Suppressor macrophage treated with lipopolysaccharide for 1 hour (primary cell): ENCODE measurements around the gene TMEM198.

Source experiments
- DNase-seq, 3 donors: peaks; one replicate each; pipeline ENCODE4 v3.0.0-alpha.2; 2020 to 2022

Gene TMEM198

DNA sequence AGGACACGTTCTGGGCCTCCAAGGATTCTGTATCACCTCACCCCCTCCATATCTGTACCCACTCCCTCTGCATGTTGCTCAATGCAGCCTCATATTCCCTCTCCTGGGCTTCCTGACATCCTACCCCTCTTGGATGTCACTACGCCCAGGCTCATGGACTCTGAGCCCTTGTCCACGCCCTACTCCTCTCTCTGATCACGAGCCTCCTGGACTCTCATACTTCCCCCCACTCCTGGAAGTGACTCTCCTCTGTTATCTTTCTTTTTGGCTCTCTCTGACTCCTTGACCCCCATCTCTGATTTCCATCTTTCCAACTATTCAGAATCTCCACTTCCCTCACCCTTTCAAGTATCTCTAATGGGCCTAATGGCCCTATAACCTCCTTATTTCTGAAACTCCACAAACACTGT lies 2.1 kb downstream of the TMEM198 start:
- DNase-seq, result no peak

DNA sequence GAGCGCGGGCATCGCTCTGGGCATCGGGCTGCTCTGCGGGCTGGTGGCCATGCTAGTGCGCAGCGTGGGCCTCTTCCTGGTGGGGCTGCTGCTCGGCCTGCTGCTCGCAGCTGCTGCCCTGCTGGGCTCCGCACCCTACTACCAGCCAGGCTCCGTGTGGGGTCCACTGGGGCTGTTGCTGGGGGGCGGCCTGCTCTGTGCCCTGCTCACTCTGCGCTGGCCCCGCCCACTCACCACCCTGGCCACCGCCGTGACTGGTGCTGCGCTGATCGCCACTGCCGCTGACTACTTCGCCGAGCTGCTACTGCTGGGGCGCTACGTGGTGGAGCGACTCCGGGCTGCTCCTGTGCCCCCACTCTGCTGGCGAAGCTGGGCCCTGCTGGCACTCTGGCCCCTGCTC lies 3.8 kb downstream of the TMEM198 start:
- DNase-seq, result no peak

DNA sequence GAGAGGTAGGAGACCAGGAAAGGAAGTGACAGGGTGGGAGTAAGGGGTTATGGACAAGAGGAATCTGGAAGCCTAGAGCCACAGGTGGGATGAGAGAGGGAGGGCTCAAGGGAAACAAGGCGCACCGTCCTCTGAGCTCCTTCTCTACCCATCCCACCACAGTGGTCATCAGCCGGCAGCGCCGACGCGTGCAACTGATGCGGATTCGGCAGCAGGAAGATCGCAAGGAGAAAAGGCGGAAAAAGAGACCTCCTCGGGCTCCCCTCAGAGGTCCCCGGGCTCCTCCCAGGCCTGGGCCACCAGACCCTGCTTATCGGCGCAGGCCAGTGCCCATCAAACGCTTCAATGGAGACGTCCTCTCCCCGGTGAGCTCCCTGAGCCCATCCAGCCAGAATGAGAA lies 5.2 kb downstream of the TMEM198 start:
- no peak for DNase-seq

DNA sequence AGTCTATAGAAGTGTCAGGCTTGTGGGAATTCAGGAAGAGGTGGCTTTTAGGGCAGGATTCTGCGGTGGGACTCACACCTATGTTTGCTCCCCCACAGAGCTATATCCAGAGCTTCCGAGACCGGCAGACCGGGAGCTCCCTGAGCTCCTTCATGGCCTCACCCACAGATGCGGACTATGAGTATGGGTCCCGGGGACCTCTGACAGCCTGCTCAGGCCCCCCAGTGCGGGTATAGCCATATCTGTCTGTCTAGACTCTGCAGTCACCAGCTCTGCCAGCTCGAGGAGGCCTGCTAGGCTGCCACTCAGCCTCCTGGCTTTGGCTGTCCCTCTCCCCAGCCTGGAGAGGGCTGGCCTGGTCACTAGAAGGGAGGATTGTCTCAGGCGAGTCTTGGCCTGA lies 5.8 kb downstream of the TMEM198 start:
- no peak for DNase-seq

DNA sequence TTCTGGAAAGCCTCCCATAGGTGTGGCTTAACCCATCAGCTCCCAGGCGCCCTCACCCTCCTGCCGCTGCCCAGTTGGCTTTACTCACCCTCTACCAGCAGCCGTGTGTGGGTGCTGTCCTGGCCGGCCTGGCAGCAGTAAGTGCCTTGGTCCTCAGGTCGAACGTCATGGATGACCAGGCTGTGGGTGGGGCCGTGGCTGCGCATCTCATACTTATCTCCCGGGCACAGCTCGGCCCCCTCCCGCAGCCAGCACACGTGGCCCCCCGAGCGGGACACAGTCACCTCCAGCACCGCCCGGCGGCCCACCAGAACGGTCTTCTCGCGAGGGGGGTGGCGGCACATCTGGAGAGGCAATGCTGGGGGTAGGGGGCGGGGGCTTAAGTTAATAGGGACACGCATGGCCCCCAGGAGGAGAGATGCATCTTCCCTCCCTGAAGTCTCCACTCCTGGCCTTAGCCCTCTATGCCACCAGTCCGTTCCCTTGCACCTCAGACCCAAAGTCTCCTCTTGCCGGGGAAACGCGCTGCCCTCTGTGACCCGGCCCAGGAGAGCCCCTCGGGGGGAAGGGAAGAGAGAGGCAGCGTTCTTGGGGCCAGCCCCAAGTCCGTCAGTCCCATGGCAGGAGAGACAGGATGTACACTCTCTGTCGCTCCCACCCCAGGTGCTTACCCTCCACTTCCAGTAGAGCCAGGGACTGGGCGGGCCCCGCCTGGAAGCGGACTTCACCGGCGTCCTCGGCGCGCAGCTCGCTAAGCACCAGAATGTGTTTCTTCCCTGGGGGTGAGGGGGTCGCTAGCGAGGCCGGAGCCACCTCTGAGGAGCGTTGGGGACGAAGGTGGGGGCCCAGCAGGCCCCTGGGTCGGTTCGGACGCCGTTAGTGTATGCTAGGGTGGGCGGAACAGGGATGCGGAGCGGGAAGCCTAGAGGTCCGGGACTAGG lies 7.9 kb downstream of the TMEM198 start:
- peak; percentile 33 to 41 (median 34) for DNase-seq

DNA sequence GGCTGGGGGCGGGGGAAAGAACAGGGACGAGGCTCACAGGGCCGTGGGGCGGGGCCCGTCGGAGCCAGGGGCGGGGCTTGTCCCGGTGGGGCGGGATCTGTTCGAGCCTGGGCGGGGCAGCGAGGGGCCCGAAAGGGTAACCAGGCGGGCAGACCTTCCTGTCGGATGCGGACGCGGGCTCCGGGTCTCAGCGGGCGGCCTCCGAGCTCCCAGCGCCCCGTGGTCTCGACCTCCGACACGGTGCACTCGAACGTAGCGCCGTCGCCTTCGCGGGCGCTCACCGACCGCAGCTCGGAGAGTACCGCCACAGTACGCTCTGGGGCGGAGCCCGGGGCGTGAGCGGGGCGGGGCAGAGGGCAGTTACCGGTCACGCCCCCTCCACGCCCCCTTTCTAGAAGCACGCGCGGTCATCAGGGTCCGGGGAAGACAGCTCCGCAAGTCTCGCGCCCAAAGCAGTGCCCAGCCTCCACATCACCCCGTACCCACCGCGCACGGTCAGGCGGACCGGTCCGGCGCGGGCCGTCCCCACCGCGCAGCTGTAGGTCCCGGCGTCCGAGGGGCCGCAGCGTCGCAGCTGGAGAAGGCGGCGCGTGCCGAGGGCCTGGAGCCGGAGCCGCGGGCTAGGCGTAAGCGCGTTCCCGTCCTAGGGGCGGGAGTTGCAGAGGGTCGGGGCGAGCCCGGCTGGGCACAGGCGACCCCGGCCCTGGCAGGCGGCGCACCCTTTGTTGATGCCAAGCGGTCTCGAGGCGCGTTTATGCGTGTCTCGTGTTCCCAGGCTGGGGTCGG lies 8.7 kb downstream of the TMEM198 start:
- DNase-seq, result peak; percentile 84 to 95 (median 91)

DNA sequence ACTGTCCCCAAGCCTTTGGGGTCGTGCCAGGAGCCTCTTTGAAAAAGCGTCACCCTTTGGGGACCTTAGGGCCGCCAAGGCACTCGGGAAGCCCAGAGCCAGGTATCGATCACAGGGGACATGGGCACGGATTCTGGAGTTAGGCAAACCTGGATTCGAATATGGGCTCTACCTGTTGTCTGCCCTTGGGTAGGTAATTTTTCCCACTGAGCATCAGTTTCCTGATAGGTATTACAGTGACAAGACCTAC lies 9.3 kb downstream of the TMEM198 start:
- no peak for DNase-seq

DNA sequence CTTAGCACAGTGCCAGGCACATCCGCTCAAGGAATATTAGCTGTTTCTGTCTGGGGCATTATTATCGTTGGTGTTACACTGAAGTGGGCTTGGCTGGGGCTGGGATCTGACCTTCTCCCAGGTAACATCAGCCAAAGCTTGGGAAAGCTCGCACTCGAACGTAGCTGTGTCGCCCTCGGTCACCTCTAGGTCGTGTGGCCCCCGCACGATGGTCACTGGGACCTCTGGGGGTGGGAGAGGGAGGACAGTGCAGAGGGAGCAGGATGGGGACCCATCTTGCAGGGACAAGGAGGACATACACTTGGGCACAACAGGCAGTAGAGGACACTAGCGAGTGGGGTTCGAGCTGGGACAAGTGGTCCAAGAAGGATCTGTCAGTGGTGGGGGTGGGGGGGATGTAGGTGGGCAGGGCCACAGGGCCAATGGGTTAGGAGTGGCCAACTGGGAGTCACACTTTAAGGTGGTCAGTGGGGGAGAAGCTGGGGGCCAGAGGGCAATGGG lies 9.7 kb downstream of the TMEM198 start:
- no peak for DNase-seq

DNA sequence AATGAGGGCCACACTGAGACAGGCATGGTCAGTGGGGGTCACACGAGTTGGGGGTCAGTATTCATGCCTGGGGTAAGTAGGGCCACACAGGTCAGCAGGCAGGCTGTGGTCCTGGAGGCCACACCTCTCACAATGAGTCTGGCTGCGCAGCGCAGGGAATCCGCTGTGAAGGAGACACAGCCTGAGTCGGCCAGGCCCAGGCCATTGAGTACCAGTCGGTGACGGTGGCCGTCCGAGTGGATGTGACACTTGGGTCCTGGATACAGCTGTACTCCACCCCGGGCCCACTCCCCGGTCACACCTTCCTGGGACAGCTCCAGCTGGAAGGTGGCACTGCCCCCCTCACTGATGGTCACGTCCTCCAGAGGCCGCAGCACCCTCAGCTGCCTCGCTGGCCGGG lies 10.5 kb downstream of the TMEM198 start:
- no peak for DNase-seq

DNA sequence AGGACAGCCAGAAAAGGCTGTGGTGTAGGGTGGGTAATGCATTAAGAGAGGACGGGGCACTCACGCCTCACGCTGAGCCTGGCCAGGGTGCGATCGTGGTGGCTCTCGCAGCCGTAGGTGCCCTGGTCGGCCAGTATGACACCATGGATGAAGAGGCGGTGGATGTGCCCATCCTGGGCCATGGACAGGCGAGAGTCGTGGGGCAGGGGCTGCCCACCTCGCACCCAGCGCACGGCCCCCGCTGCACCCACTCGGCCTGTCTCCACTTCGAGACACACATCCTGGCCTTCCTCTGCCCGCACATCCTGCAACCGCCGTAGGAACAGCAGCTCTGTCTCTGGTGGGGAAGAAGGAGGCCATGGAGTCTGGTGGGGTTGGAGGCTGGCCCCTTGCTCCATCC lies 12.1 kb downstream of the TMEM198 start:
- DNase-seq, result no peak

DNA sequence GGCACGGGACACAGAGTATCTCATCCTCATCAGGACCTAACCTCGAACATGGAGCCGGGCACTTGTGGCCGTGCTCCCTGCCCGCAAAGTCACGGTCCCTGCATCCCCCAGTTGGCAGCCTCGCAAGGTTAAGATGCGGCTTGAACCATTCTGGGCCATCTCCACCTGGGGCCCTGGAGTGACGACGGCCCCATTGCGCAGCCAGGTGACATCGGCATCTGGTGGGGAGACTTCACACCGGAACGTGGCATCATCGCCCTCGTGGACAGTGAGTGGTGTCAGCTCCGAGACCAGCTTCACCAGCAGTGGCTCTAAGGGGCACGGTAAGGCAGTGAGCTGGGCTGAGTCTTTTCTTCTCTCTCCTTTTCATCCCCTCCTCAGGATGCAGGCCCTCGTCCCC lies 12.6 kb downstream of the TMEM198 start:
- DNase-seq, result no peak

DNA sequence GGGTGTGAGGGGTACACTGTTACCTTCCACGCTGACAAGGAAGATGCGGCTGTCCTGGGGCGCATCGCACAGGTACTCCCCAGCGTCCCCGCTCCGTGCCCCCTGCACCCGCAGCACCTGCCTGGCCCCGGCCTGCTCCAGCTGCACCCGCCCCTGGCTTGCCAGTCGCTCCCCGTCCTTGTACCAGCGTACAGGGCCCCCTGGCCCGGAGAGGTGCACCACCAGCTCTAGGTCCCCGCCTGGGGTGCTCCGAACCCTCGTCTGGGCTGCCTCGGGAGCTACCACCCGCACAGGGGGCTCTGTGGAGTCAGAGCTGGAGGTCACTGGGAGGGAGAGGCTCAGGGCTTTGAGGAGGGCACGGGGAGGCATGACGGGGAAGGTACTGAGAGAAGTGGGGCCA lies 13.5 kb downstream of the TMEM198 start:
- DNase-seq, result no peak

DNA sequence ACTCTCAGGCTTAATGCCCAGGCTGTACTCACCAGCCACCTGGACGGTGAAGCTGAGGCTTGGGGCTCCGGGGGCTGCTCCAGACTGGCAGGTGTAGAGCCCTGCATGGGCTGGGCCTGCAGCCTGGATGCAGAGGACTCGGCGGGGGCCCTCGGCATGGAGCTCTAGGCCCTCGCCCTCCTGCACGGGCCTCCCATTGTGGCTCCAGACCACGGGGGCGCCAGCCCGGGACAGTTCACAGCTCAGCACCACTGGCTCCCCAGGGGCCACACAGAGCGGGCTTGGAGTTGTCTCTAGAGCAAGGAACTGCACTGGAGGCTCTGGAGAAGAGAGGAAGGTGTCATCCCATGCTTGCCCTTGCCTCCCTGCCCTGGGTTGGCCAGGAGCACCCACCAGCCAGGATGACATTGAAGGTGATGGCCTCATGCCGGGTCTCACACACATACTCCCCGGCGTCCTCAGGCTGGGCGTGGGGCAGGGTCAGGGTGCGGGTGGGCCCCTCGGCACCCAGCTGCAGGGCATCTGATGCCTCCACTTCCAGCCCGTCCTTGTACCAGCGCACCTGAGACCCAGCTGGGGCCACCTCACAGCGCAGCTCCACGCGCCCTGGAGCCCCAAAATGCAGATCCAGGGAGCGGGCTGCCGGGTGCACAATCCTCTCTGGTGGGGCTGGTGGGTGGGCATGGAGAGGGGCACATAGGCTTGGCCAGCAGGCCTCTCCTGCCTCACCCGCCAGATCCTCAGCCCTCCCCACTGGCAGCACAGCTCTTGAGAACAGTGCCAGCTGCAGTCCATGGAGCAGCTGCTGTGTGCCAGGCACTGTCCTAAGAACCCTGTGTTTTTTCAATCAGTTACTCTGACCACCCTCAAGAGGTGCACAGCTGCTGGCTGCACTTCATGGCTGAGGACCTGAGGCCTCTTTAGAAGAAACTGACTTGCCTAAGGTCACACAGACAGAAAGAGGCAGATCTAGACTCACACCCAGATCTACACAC lies 14.3 kb downstream of the TMEM198 start:
- no peak for DNase-seq

DNA sequence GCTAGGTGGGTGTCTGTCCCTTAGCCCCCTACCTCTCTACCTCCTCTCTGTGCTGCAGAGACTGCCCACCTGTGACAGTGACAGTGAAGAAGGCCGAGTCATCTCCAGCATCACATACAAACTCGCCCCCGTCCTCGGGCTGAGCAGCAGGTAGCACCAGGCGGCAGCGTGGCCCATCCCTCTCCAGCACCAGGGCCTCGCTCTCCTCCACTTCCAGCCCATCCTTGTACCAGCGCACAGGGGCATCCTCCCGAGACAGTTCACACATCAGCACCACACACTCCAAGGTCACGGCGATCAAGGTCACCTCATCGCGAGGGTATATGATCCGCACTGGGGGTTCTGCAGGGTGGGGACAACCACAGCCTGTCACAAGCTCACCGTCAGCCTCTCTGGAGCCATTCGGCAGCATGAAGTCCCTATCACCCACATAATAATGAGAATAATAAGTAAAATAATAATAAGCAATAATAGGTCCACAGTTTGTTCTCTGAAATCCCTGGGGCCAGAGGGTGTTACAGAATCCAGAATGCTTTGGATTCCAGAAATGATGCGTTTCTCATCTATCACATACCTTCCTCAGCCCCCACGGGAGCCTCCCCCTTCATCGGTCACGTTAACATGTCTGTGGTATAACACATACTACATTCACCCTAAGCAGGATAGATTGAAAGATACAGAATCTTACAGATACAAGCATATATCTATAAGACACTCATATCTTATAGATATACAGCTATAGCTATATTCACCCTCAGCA lies 15.5 kb downstream of the TMEM198 start:
- DNase-seq, result no peak

DNA sequence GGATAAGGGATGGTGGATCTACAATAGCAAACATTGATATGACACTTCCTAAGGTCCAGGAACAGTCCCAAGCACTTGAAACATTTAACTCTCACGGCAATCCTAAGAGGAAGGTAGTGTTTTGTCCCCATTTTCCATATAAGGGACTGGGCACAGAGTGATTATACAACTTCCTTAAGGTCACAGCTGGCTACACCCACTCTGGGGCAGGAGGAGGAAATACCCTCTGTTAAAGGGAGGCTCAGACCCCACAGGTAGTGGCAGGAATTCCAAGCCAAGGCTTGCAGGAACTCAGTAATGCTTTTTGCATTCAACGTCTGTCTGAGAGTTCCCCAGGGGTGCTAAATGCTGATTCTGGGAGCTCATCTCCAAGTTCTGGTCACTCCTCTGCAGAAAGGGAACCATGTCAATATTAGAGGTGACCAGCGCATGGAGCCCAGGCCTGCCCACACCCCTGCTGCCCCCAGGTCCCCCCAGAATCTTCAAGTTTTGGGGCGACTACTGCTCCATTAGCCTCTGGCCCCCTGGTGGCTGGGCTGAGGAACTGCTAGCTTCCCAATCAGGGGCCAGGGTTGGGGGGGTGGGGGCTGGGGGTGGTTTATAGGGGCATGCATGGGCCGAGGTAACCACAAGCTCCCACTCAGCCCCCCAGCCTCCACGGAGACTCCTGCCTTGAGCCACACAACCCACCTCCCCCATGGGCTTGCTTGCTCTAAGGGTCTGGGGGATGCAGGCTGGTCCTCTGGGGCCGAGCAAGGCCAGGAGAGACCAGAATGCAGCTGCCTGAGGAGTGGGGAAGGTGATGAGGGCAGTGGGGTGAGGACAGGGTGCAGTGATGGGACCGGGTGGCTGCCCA lies 16.4 kb downstream of the TMEM198 start:
- DNase-seq, result peak; percentile 24 to 51 (median 35)

DNA sequence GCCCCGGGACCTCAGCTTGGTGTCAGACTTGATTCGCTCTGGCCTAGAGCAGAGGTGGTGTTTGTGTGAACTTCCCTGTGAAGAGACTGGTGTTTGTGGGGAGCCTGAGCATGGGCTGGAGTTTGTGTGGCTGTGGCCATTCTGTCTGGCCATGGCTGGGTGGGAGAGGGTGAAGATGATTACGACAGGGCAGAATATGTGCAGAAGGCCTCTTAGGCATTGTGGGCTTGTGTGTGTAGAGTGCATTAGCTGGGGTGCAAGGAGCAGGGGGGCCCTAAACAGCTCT lies 17.0 kb downstream of the TMEM198 start:
- no peak for DNase-seq

DNA sequence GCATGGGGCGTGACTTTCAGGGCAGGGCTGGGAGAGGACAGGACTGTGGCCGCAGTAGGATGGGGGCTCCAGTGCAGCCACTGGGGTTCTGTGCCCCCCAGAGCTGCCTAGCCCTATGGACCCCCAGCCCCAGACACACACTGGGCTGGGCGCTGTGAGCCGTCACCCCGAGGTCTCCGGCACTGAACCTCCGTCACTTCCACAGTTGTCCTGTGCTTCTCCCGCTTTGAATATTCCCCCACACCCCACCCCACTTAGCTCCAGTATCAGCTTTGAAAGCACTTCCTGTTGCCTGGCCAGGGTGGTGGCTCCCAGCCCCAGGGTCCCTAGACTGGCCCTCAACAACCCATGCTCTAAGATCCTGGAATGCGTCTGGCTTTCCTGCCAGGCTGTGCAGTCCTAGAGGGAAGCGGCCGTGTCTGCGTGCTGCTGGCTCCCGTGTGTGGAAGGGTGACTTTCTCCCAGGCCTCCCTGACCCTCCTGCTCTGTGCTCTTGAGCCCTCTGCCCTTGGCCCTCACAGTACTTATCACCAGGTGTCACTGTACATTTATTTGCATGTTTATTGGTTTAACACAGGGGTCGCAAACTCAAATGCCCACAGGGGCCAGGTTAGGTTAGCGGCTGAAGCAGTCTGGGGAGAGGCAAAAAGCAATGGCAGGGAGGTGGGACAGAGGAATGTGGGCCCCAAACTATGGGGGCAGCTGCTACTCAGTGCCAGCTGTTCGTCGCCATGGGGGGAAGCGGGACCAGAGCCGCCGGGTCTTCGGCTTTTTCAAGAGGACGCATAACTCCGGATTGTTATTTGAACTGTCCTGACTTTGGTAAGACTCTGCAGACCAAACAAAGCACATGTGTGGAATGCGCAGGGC lies 17.6 kb downstream of the TMEM198 start:
- DNase-seq, result no peak

DNA sequence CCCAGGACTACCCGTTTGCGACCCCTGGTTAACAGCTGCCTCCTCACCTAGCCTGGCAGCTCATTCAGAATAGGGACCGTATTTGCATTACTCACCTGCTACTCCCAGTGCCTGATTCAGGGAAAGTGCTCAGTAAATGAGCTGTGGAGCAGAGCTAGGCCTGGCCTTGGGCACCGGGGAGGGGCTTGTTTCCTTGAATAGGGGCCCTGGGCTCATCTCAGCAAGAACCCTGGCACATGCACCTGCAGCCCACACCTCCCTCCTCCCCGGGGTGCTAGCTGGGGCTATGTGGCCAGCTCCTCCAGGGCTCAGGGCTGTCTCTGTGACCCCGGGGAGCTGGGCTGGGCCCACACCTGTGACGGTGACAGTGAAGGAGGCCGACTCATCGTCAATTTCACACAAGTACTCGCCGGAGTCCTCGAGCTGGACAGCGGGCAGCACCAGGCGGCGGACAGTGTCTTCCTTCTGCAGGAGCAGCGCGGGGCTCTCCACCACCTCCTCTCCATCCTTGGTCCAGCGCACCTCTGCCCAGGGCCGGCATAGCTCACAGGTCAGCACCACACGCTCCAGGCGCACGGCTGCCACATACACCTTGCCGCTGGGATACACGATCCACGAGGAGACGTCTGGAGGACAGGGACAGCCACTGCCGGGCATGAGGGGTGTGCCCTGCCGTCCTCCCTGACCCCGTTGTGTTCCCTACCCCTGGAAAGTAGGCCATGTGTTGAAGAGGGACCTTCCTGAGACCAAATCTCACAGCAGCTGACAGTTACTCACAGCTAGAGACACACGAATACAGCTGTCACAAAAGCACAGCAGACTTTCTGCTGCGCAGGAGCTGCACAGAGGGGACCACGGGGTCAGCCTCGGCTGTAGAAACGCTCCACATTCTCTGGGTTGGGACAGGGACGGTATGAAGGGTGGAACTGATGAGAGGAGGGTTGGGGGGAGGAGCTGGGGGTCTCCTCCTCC lies 18.5 kb downstream of the TMEM198 start:
- no peak for DNase-seq
